GM12891 (cell line): Measurements from ENCODE around the gene EOLA1.
A peak's percentile ranks its signal among the peaks of the same experiment; 100 is the strongest.
"Not testable (repeated sequence)": the region's sequence is repeated elsewhere in the genome, so short reads cannot be mapped to it uniquely, and the experiment has no call there.

Experiments used
- DNase-seq: peaks from one replicate; pipeline ENCODE4 v3.0.0; 2011; ENCODE audit warnings: low spot score; ENCODE audit not compliant: insufficient read length
- FAIRE-seq: peaks from 2 replicates; lab custom pipeline; 2011; peaks lifted over from hg19 to GRCh38; lab: Jason Lieb, UNC
- PAX5 ChIP-seq: IDR thresholded peaks from 2 replicates; pipeline ENCODE4 v1.6.1; 2011; ENCODE audit warnings: low read length, moderate library complexity, mild to moderate bottlenecking; ENCODE audit not compliant: insufficient read depth, severe bottlenecking
- POLR2A ChIP-seq: IDR thresholded peaks from 2 replicates; pipeline ENCODE4 v1.6.1; 2011; ENCODE audit warnings: low read depth, low read length, control low read depth
- POLR2AphosphoS5 ChIP-seq: IDR thresholded peaks from 2 replicates; pipeline ENCODE4 v1.6.1; 2011; ENCODE audit warnings: low read depth, low read length, control low read depth
- POU2F2 ChIP-seq: IDR thresholded peaks from 2 replicates; pipeline ENCODE4 v1.6.1; 2011; ENCODE audit warnings: low read depth, mild to moderate bottlenecking, control low read depth, low read length, moderate library complexity
- SPI1 ChIP-seq: IDR thresholded peaks from 2 replicates; pipeline ENCODE4 v1.6.1; 2011; ENCODE audit warnings: low read depth, low read length, control low read depth
- TAF1 ChIP-seq: IDR thresholded peaks from 2 replicates; pipeline ENCODE4 v1.6.1; 2011; ENCODE audit warnings: low read depth, low read length, control low read depth

Gene EOLA1

GRCh38 chrX:149551939-149552248 lies 11.1 kb downstream of the EOLA1 start:
- not testable (repeated sequence) for DNase-seq
- FAIRE-seq: peak; percentile 35

GRCh38 chrX:149555251-149555650 lies 14.4 kb downstream of the EOLA1 start:
- DNase-seq, FAIRE-seq: not testable (repeated sequence)

DNA sequence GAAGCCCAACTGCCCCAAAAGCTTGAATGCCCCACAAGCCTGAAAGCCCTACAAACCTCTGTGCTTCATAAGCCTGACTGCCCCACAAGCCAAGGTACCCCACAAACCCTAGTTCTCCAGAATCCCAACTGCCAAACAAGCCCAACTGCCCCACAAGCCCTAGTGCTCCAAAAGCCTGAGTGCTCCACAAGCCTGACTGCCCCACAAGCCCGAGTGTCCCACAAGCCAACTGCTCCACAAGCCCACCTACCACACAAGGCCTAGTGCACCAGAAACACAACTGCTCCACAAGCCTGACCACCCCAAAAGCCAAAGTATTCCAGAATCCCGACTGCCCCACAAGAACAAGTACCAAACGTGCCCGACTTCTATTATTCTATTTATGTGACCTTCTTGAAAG lies 22.5 kb downstream of the EOLA1 start:
- FAIRE-seq (no peak), DNase-seq (no peak)
- TF ChIP-seq TAF1 (no peak), SPI1 (no peak), POU2F2 (no peak), POLR2A (no peak), POLR2AphosphoS5 (no peak), PAX5 (no peak)

GRCh38 chrX:149567621-149568417 lies 27.0 kb downstream of the EOLA1 start:
- DNase-seq: no peak
- TF ChIP-seq POLR2AphosphoS5: no peak
- TF ChIP-seq TAF1: no peak
- TF ChIP-seq SPI1: no peak
- TF ChIP-seq POLR2A: no peak
- no peak for TF ChIP-seq POU2F2
- no peak for TF ChIP-seq PAX5
- peak; percentile 26 for FAIRE-seq

GRCh38 chrX:149568701-149569296 lies 28.0 kb downstream of the EOLA1 start:
- DNase-seq (no peak), FAIRE-seq (no peak)
- no peak for TF ChIP-seq SPI1
- no peak for TF ChIP-seq PAX5
- no peak for TF ChIP-seq POLR2AphosphoS5
- no peak for TF ChIP-seq POU2F2
- no peak for TF ChIP-seq TAF1
- TF ChIP-seq POLR2A: no peak

DNA sequence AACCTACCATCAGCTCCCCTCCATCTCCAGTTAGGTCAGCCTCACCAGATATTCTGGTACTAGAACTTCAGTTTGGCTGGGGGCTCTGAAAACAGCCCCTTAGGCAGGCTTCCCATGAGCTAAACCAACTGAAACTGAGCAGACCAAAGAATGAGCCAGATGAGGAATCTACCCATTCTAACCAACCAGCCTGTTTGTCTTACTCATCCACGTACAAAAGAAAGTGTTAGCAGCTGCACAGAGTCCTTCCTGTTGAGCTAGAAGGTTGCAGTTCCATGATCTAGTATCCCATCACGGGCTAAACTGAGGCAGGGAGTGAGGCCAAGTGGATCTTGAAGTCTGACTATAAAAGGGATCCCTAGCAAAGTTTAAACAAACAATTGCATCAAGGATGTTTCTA lies 29.0 kb downstream of the EOLA1 start:
- FAIRE-seq: no peak
- TF ChIP-seq POU2F2 (no peak), POLR2A (no peak), POLR2AphosphoS5 (no peak), TAF1 (no peak), PAX5 (no peak), SPI1 (no peak)
- DNase-seq: no peak

DNA sequence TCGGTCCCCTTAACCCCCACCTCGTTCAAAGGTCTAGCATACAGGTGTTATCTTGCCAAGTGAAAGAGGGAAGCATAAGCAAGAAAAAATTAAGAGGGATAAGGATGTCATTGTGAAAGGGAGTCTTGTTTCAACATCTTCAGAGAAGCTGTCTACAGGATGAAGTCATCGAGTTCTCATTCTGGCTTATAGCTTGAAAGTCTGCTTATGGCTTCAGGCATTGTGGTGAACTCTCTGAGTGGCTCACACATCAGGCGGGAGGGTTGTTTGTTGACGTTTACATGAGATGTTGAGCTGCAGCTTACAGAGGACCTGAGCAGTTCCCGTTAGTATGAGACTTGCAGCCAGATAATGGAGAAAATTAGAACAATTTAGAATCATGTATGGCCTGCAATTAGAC lies 29.9 kb downstream of the EOLA1 start:
- peak; percentile 81 for FAIRE-seq
- no peak for TF ChIP-seq POU2F2
- TF ChIP-seq PAX5: no peak
- no peak for TF ChIP-seq SPI1
- no peak for DNase-seq

DNA sequence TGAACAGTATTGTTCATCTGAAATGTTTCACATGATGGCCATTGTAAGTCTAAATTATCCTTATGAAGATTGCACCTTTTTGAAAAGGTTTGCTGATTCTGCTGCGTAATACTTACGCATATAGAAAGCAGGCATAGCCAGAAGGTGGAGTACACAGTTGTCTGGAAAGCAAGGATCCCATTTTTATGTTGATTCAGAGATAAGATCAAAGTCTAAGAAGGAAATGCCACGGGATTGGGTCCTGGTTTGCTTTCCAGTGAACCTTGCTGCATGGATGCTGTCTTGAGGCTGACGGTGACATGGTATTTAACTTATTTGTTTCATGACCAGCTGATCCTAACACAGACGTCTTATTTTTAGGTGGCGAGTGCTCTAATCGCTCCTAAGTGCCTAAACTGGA lies 31.0 kb downstream of the EOLA1 start:
- FAIRE-seq (no peak), DNase-seq (no peak)
- TF ChIP-seq SPI1: no peak
- TF ChIP-seq TAF1: no peak
- no peak for TF ChIP-seq PAX5
- TF ChIP-seq POU2F2: no peak
- TF ChIP-seq POLR2A: no peak
- no peak for TF ChIP-seq POLR2AphosphoS5

- FAIRE-seq (no peak), DNase-seq (no peak)
- TF ChIP-seq POLR2A: no peak
- no peak for TF ChIP-seq SPI1
- TF ChIP-seq POLR2AphosphoS5: no peak
- no peak for TF ChIP-seq POU2F2
- no peak for TF ChIP-seq TAF1
- TF ChIP-seq PAX5: no peak
Measured at GRCh38 chrX:149572743-149573142, 31.9 kb downstream of the EOLA1 start.

GRCh38 chrX:149573456-149573855 lies 32.6 kb downstream of the EOLA1 start:
- FAIRE-seq, DNase-seq: not testable (repeated sequence)

DNA sequence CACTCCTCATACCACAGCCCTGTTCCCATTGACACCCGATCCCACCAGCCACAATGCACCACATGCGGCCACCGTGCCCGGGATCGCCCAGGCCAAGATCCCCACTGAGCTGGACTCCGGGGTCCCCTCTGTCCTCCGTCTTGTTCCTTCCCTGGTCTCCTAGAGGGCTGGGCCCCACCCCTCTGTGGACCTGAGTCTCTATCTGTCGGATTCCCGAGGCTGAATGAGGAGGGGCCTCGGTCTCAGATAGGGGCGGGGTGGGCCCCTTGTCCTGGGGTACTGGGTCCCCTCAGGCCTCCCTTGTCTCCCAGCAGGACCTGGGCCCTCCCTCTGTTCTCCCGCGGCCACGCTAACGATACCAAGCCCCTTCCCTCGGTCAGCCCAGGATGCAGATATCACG lies 44.8 kb downstream of the EOLA1 start:
- DNase-seq, FAIRE-seq: not testable (repeated sequence)

DNA sequence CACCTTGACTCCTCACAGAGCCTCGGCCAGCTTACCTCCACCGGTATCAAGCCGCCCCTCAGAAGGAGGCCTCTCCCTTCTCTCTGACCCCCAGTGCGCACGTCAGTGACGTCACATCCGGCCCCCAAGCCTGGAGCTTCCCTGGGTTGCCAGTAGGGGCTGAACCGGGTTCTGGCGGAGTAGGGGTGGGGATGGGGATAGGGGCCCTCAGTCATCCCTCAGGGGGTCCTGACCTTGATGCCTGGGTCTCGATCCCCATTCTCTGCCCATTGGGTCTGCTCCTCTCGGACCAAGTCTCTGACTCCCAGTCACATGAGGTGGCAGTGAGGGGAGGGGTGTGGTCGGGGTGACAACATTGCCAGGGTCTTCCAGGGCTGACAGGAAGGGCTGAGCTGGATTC lies 46.5 kb downstream of the EOLA1 start, which contains the start of gene MAGEA9B:
TSS of gene MAGEA9B (minus strand) at position 101 of the 400 bp plus-strand sequence. CDS start 4,280 bp downstream, outside the sequence.
- not testable (repeated sequence) for DNase-seq, FAIRE-seq

DNA sequence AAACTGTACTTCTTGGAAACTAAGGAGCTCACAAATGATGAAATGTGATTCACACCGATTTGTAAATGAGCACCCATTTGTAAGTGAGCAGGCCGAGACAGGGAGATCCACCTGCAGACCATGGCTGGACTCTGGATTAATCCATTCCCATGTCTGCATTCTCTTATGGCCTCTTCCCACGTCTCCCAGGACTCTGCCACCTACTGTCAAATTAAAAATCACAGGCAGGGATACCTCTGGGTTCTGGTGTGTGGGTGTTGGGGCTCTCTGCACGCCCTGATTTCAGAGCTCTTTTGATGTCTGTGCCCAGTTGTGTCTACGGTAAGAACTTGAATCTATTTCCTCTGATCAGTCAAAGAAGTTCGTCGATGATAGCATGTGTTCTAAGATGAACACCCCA lies 50.2 kb downstream of the EOLA1 start:
- FAIRE-seq: not testable (repeated sequence)

GRCh38 chrX:149595214-149595613 lies 54.4 kb downstream of the EOLA1 start, which contains the start of gene HSFX2:
HSFX2 (minus strand) TSS chrX:149595314; CDS start chrX:149594700, 614 bp downstream.
- FAIRE-seq: not testable (repeated sequence)

More for the DNA sequence above, 50.2 kb downstream of the EOLA1 start:
- not testable (repeated sequence) for DNase-seq

DNA sequence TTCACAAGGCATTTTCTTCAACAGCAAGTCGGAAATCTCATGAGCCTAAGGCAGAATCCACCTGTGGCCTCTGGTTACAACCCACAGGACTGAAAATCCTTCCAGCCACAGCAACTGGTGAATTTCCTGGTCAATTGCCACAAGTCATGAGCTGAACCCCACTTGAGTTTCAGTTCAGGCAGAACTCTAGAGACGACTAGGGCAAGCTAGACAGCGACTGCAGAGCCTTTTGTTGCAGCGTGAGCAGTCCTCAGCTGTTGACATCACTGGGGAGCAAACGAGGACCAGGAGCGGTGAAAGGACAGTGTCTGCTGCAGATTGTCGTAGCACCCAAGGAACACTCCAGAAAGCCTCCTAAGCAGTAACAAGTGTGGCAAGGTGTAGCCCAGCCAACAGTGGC lies 55.1 kb downstream of the EOLA1 start:
- FAIRE-seq, DNase-seq: not testable (repeated sequence)

More at GRCh38 chrX:149595214-149595613, 54.4 kb downstream of the EOLA1 start, which contains the start of gene HSFX2:
- not testable (repeated sequence) for DNase-seq
